Measurements from ENCODE around the gene RANBP9. TPM values are rescaled to one million over a fixed set of nuclear protein-coding genes. Genes with fewer than 3 reads are reported as not detected.

Gene RANBP9
- total RNA-seq, 2 donors from 2014 or later: 52.9 to 75.5 TPM

DNA sequence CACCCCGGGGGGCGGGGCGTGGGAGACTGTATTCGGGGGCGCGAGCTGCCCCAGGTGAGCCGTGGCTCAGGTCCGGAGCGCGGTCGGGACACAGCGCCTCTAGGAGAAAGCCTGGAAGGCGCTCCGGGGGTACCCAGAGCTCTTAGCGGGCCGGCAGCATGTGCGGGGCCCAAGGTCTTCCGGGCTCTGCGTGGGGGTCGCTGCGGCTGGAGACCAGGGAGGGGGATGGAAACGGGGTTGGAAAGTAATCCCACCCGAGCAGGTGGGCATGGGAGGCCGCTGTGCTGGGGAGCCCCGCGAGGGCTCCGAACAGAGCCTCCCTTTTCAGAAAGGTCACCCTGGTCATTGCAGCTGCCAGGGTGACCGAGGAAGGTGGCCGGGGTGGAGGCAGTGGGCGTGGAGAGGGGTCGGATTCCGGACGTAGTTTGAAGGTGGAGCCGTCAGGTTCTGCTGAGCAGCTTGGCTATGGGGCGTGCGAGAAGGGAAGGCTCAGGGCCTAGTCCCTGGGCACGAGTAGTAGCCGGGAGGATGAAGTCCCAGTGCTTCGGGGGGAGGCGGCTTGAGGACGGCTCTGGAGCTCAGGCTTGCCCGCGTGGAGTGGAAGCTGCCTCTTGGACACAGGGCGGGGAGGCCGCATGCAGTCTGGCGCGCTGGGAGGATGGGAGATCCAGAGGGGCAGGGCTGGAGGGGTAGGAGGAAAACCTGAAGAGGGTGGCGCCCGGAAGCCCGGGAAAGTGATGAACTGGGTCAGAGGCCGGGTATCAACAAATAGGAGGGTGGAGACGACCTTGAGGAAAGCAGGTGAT, 136.9 kb downstream of the RANBP9 start, which contains the start of gene SIRT5:
Gene SIRT5, plus strand, starts transcription at position 31 of the 806 bp plus-strand sequence. CDS start 9,510 bp downstream, outside the sequence.
- Mint-ChIP-seq H3K27ac (peak within 1 kb of the TSS; percentile 96 to 98), H3K36me3 (no peaks in the 10 kb centered on the region), H3K9me3 (no peaks in the 10 kb centered on the region)
- peak; percentile 71 to 78 for ATAC-seq
- DNase-seq (ENCODE audit: low spot score in 2 of 2): peak; percentile 80 to 86

DNA sequence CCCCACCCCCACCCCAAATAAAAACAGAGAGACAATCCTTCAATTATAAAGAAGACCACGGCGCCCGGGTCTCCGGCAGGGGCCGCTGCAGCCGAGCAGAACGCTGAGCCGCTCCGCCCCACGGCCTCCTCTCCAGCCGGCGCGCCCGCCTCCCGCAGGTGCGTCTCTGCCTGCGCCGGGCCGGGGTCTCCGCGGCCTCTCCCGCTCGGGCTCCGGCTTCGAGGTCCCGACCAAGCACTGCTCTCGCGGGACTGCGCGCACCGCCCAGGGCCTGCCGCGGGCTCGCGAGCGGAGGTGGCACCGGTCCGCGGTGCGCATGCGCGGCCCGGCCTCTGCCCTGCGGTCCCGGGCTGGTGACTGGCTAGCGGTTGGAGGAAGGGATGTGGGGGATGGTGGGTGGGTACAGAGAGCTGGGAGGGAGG, 137.5 kb downstream of the RANBP9 start:
- peak; percentile 82 to 86 for ATAC-seq
- DNase-seq (ENCODE audit: low spot score in 2 of 2): peak; percentile 91 to 96
- Mint-ChIP-seq H3K36me3 (no peaks in the 10 kb centered on the region), H3K27ac (peak overlapping the region; percentile 96 to 98), H3K9me3 (no peaks in the 10 kb centered on the region)

DNA sequence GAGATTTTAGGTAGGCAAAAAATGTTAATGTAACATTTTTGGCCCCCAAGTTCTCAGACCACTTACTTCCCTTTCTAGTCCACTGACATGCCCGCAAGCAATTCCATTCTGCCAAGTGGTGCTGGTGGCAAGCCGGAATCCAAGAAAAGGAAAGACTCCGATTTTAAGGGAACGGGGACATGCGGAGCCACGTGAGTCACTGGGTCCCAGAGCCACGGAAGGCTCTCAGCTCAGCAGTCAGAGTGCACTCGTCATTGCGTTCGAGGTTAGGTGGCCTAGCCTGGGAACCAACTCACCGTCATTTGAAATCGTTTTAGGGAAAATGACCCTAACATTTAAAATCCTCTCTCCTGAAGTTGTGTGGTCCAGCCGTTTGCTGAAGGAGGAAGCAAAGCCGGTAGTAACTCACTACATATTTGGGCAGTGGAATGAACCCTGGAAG, 137.9 kb downstream of the RANBP9 start:
- peak overlapping the region; percentile 96 for H3K27ac Mint-ChIP-seq
- ATAC-seq (no peak), DNase-seq (ENCODE audit: low spot score in 2 of 2) (no peak)
- no peaks in the 10 kb centered on the region for H3K36me3 Mint-ChIP-seq
- no peaks in the 10 kb centered on the region for H3K9me3 Mint-ChIP-seq

DNA sequence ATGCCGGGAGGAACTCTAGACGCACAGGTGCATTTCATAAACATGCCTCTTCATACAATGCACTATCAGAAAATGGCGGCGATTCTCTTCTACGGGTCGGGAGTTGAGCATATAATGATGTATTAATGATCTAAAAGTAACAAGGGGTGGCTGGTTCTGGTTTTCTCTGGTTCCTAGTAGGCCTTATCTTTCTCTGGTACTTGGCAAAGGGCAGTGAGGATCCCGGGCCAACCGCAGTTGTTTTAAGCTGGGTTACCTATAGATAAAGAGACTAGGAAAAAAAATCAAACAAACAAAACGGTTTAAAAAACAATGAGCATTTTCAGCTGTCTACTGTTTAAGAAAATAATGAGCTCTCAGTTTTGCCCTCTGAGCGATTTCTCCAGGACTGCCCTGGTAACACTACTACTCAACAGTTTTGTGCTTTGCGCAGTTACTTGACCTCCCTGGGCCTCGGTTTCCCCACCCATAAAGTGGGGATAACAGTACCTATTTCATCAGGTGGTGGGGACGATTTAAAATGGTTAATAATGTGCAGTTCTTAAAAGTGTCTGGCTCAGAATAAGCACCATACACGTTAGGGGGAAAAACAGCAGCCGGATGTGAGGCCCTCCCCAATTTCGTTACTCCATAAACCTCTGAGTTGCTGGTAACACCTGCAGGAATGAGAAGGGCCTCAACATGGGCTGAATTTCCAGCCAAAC, 138.5 kb downstream of the RANBP9 start:
- Mint-ChIP-seq H3K9me3 (no peaks in the 10 kb centered on the region), H3K36me3 (no peaks in the 10 kb centered on the region), H3K27ac (peak overlapping the region; percentile 16 to 96)
- ATAC-seq (no peak), DNase-seq (ENCODE audit: low spot score in 2 of 2) (no peak)

DNA sequence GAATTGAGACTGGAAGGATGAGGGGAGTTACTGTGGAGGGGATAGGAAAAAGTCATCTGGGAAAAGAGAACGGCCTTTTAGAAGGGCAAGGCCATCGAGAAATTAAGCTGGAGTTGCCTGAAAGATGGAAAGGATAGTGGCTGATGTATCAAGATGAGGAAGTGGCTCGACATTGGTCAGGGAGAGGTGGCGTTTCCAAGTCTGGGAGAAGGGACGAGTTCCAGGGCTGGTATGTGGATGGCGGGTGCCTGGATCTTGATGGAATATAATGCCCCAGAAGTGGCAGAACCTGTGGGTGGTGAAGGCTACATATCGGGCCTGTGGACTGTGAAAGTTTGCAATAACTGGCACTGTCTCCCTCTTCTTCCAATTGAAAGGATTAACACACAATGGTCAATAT, 139.4 kb downstream of the RANBP9 start:
- Mint-ChIP-seq H3K9me3 (no peaks in the 10 kb centered on the region), H3K27ac (no peak overlapping the region), H3K36me3 (no peaks in the 10 kb centered on the region)
- DNase-seq (ENCODE audit: low spot score in 2 of 2): no peak
- ATAC-seq: no peak

Other genes starting within 250 kb of the RANBP9 start
- gene GFOD1, start 224.2 kb downstream of the RANBP9 start, total RNA-seq: 10 to 100 TPM in 1 of 2 donors, 1 to 10 TPM in 1; 6.3 to 11.8 TPM
- 10 to 100 TPM in 1 of 2 donors, 1 to 10 TPM in 1; 7.4 to 15.3 TPM for gene SIRT5, start 137.2 kb downstream of the RANBP9 start, total RNA-seq
- gene NOL7, start 96.5 kb downstream of the RANBP9 start, total RNA-seq: 10 to 100 TPM; 62.8 to 75.0 TPM
- 10 to 100 TPM; 27.4 to 33.0 TPM for gene MCUR1, start 102.7 kb upstream of the RANBP9 start, total RNA-seq
- gene RNF182, start 213.1 kb upstream of the RANBP9 start, total RNA-seq: not detected